ENCODE measurements around the gene SLC3A2. TPM values are rescaled to one million over a fixed set of nuclear protein-coding genes. Genes with fewer than 3 reads are reported as not detected.
A peak's percentile ranks its signal among the peaks of the same experiment; 100 is the strongest.

SLC3A2 gene
- total and polyA plus RNA-seq, 2 of the 13 experiments (the other 11 are each of a cell fraction or from before 2014, with no cell fraction given) = 213 to 226 TPM

DNA sequence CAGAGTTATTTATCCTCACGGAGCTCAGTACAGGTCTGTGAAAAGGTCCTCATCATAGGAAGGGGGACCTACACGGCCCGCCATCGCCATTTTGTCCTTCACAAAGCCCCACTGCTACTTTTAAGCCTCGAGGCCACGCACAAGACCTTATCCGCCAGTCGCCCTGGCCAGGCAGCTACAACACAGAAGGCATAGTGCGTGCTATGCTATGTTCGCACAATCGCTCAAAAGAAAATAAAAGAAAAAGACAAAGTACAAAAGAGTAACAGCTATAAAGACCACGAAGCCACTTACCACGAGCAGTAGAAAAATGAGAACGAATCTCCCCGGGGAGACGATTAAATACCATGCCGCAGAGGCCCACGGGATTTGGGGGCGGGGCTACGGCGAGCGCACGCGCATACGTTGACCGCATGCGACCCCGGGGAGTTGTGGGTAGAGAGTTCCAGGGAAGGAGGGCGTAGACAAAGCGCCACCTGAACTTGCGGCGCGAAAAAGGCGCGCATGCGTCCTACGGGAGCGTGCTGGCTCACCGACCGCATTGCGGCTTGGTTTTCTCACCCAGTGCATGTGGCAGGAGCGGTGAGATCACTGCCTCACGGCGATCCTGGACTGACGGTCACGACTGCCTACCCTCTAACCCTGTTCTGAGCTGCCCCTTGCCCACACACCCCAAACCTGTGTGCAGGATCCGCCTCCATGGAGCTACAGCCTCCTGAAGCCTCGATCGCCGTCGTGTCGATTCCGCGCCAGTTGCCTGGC, 24.9 kb upstream of the SLC3A2 start (continued):
- peak; percentile 72; the same call in 1 of the 2 replicates for TF ChIP-seq HIVEP1 (CRISPR knock-in tag; IDR thresholded peaks at IDR 0.05)
- TF ChIP-seq STAT6 (CRISPR knock-in tag; IDR thresholded peaks at IDR 0.05; ENCODE audit: borderline replicate concordance) = no peak
- TF ChIP-seq ZNF441 (CRISPR knock-in tag; IDR thresholded peaks at IDR 0.05; ENCODE audit: borderline replicate concordance) = peak; percentile 95
- no peak for TF ChIP-seq NR1H2 (CRISPR knock-in tag; IDR thresholded peaks at IDR 0.05; ENCODE audit: borderline replicate concordance, low read depth)
- peak; percentile 58 for TF ChIP-seq PAXIP1 (CRISPR knock-in tag; conservative IDR thresholded peaks at IDR 0.05)
- TF ChIP-seq ZSCAN9 (CRISPR knock-in tag; IDR thresholded peaks at IDR 0.05; ENCODE audit: borderline replicate concordance) = peak; percentile 88
- TF ChIP-seq AHR (CRISPR knock-in tag; IDR thresholded peaks at IDR 0.05) = peak; percentile 93; the same call in 1 of the 2 replicates
- TF ChIP-seq ZNF550 (CRISPR knock-in tag; IDR thresholded peaks at IDR 0.05; ENCODE audit: borderline replicate concordance) = no peak
- TF ChIP-seq ZNF530 (CRISPR knock-in tag; IDR thresholded peaks at IDR 0.05; ENCODE audit: low read depth) = no peak
- TF ChIP-seq ZNF121 (CRISPR knock-in tag; IDR thresholded peaks at IDR 0.05) = peak; percentile 64; the same call in 1 of the 2 replicates
- peak; percentile 67; the same call in 1 of the 2 replicates for TF ChIP-seq KLF11 (CRISPR knock-in tag; IDR thresholded peaks at IDR 0.05)
- TF ChIP-seq, protein P1, sequence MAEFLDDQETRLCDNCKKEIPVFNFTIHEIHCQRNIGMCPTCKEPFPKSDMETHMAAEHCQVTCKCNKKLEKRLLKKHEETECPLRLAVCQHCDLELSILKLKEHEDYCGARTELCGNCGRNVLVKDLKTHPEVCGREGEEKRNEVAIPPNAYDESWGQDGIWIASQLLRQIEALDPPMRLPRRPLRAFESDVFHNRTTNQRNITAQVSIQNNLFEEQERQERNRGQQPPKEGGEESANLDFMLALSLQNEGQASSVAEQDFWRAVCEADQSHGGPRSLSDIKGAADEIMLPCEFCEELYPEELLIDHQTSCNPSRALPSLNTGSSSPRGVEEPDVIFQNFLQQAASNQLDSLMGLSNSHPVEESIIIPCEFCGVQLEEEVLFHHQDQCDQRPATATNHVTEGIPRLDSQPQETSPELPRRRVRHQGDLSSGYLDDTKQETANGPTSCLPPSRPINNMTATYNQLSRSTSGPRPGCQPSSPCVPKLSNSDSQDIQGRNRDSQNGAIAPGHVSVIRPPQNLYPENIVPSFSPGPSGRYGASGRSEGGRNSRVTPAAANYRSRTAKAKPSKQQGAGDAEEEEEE (CRISPR knock-in tag; IDR thresholded peaks at IDR 0.05; ENCODE audit: borderline replicate concordance) = no peak
- TF ChIP-seq TAF1 (CRISPR knock-in tag; IDR thresholded peaks at IDR 0.05) = peak; percentile 99
- TF ChIP-seq NFE2L2 (IDR thresholded peaks at IDR 0.05; ENCODE audit: low read length) = no peak
- no peak for TF ChIP-seq TERF1 (CRISPR knock-in tag; IDR thresholded peaks at IDR 0.05)
- TF ChIP-seq KAT7 (CRISPR knock-in tag; IDR thresholded peaks at IDR 0.05; ENCODE audit: borderline replicate concordance) = peak; percentile 83; the same call in 1 of the 2 replicates
- peak; percentile 71; the same call in 1 of the 2 replicates for TF ChIP-seq ZNF841 (CRISPR knock-in tag; IDR thresholded peaks at IDR 0.05; ENCODE audit: borderline replicate concordance)
- 0 out of 2 replicates have a peak, but pooled peaks have one; percentile 88 for TF ChIP-seq ZNF510 (CRISPR knock-in tag; IDR thresholded peaks at IDR 0.05; ENCODE audit: low read depth)
- TF ChIP-seq ZNF782 (CRISPR knock-in tag; IDR thresholded peaks at IDR 0.05; ENCODE audit: borderline replicate concordance) = peak; percentile 87
- peak; percentile 82; the same call in 1 of the 2 replicates for TF ChIP-seq ZBTB42 (CRISPR knock-in tag; IDR thresholded peaks at IDR 0.05)
